Transverse colon (tissue), 4 donors: Measurements from ENCODE around the gene KCTD17.

ENCODE experiments used
- EP300 ChIP-seq: sonication (generic); formaldehyde crosslinking; IDR thresholded peaks from one replicate; pipeline ENCODE4 v1.6.1; 2017; ENCODE audit warnings: antibody characterized with exemption, low read depth
- POLR2A ChIP-seq: fragments of 450-650 bp; IDR thresholded peaks from one replicate; pipeline ENCODE4 v1.6.1; 2016; ENCODE audit warnings: antibody characterized with exemption, mild to moderate bottlenecking, moderate library complexity
- POLR2AphosphoS5 ChIP-seq, 3 donors: sonication (generic); formaldehyde crosslinking; IDR thresholded peaks; one replicate each; pipeline ENCODE4 v1.6.1; 2016; ENCODE audit warnings: antibody characterized with exemption in 3 of 3
- TF ChIP-seq, protein P1 (sequence below), 5 experiments: fragments of 200-600 bp in 3 of 5; fragments of 450-650 bp in 2 of 5; sonication (generic) in 3 of 5; IDR thresholded peaks; 1 replicate in 2 of 5; 2 replicates in 3 of 5; pipeline ENCODE4 v1.5.1; 2016 to 2017; ENCODE audit warnings: antibody characterized with exemption in 5 of 5, inconsistent platforms in 3 of 5, mild to moderate bottlenecking in 2 of 5, moderate library complexity in 1 of 5

DNA sequence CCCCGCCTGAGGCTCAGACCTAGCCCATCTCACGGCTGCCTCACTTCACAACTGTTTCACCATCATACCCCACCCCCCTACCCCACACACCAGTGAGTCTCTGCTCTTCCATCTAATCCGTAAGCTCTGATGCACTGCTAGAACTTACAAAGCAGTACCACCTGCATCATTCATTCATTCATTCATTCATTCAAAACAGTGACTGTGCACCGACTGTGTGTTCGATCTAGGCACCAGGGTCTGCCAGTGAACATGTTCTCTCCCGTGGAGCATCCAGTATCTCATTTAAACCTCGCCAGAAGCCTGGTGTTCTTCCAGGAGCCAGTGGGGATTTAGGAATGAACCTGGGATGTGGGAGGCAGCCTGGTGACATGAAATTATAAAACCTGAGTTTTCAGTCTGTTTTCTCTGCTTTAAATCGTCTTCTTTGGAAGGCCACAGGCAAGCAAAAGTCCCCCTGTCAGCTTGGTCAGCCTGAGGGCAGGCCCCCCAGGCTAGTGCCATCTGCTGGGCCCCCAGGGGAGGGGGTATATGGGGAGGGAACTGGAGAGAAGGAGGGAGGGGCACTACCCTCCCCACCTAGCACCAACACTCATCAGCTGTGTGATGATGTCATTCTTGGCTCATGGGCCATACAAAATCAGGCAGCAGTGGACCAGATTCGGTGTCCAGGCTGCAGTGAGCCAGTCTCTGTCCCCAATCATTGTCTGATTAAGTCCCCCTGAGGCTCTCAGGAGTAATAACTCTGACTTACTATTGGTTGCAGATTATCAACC lies 39.6 kb downstream of the KCTD17 start:
- TF ChIP-seq, protein P1, sequence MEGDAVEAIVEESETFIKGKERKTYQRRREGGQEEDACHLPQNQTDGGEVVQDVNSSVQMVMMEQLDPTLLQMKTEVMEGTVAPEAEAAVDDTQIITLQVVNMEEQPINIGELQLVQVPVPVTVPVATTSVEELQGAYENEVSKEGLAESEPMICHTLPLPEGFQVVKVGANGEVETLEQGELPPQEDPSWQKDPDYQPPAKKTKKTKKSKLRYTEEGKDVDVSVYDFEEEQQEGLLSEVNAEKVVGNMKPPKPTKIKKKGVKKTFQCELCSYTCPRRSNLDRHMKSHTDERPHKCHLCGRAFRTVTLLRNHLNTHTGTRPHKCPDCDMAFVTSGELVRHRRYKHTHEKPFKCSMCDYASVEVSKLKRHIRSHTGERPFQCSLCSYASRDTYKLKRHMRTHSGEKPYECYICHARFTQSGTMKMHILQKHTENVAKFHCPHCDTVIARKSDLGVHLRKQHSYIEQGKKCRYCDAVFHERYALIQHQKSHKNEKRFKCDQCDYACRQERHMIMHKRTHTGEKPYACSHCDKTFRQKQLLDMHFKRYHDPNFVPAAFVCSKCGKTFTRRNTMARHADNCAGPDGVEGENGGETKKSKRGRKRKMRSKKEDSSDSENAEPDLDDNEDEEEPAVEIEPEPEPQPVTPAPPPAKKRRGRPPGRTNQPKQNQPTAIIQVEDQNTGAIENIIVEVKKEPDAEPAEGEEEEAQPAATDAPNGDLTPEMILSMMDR (IDR thresholded peaks at IDR 0.05): no peak
- TF ChIP-seq POLR2AphosphoS5 (IDR thresholded peaks at IDR 0.05) (no peak), POLR2A (no peak), EP300 (no peak)
